NCI-H2171 (cell line): ENCODE results near the gene NDUFA12.
A peak's percentile ranks its signal among the peaks of the same experiment; 100 is the strongest.

Experiments
- DNase-seq: peaks from one replicate; lab custom pipeline; 2025; lab: John Stamatoyannopoulos, UW

Gene NDUFA12

GRCh38 chr12:94980577-94980976 lies 22.9 kb downstream of the NDUFA12 start:
- DNase-seq: no peak

GRCh38 chr12:94979941-94980340 lies 23.6 kb downstream of the NDUFA12 start:
- DNase-seq: no peak

GRCh38 chr12:94977766-94978468 lies 25.6 kb downstream of the NDUFA12 start:
- peak; percentile 25 for DNase-seq

GRCh38 chr12:94973221-94973620 lies 30.3 kb downstream of the NDUFA12 start:
- no peak for DNase-seq

- no peak for DNase-seq
These were observed 30.7 kb downstream of the NDUFA12 start for GRCh38 chr12:94972795-94973194.

GRCh38 chr12:94971923-94972322 lies 31.6 kb downstream of the NDUFA12 start:
- DNase-seq: no peak

GRCh38 chr12:94970560-94970959 lies 32.9 kb downstream of the NDUFA12 start:
- DNase-seq: no peak

GRCh38 chr12:94969424-94969823 lies 34.1 kb downstream of the NDUFA12 start:
- no peak for DNase-seq

- DNase-seq: no peak
These were observed 37.4 kb downstream of the NDUFA12 start for GRCh38 chr12:94965982-94966630.

GRCh38 chr12:94963649-94964048 lies 39.8 kb downstream of the NDUFA12 start:
- DNase-seq: no peak

GRCh38 chr12:94962670-94963069 lies 40.8 kb downstream of the NDUFA12 start:
- DNase-seq: no peak

GRCh38 chr12:94961911-94962310 lies 41.6 kb downstream of the NDUFA12 start:
- DNase-seq: no peak

GRCh38 chr12:94961256-94961824 lies 42.2 kb downstream of the NDUFA12 start:
- no peak for DNase-seq

- no peak for DNase-seq
These were observed 46.5 kb downstream of the NDUFA12 start for GRCh38 chr12:94957006-94957405.

GRCh38 chr12:94954948-94955592 lies 48.4 kb downstream of the NDUFA12 start:
- DNase-seq: no peak

- no peak for DNase-seq
These were observed 49.3 kb downstream of the NDUFA12 start for GRCh38 chr12:94954029-94954685.

- no peak for DNase-seq
These were observed 51.2 kb downstream of the NDUFA12 start for GRCh38 chr12:94952325-94952724.

- DNase-seq: no peak
These were observed 52.2 kb downstream of the NDUFA12 start for GRCh38 chr12:94951071-94951934.

GRCh38 chr12:94948232-94948810 lies 55.2 kb downstream of the NDUFA12 start:
- no peak for DNase-seq

- no peak for DNase-seq
These were observed 60.8 kb downstream of the NDUFA12 start for GRCh38 chr12:94942663-94943062.

- no peak for DNase-seq
These were observed 62.0 kb downstream of the NDUFA12 start for GRCh38 chr12:94941440-94941862.
